K562 (cell line): ENCODE measurements around the gene QKI. TPM values are rescaled to one million over a fixed set of nuclear protein-coding genes. Genes with fewer than 3 reads are reported as not detected.

Experiments
- ATAC-seq: fragments of 200-7000 bp; cut with Tn5 transposase; 3 replicates; pipeline ENCODE4 v1.9.1; 2020; ENCODE audit warnings: moderate library complexity
- BruUV-seq: library from RNA; stranded (reverse); fragments of 400-500 nt; replicated peaks from 2 replicates; lab custom pipeline; 2021; lab: Mats Ljungman, UMichigan
- CTCF ChIA-PET: fragments of 300-600 bp; formaldehyde crosslinking; extraction: SDS; loops from one replicate; lab custom pipeline; 2021; ENCODE audit warnings: low intra/inter-chr PET ratio; lab: Yijun Ruan, JAX
- POLR2A ChIA-PET: fragments of 300-600, 350-650 bp; sonication (Branson Sonifier 250); formaldehyde crosslinking; extraction: SDS; loops from one replicate; lab custom pipeline; 2021; ENCODE audit warnings: antibody characterized with exemption, inconsistent platforms; lab: Yijun Ruan, JAX
- DNase-seq, 4 experiments: peaks; one replicate each; pipeline versions ENCODE4 v3.0.0 to v3.0.0-alpha.2; 2011 to 2018; ENCODE audit warnings: low spot score in 3 of 4, mixed read lengths in 3 of 4; ENCODE audit errors: extremely low read depth in 1 of 4
- FAIRE-seq: peaks from 2 replicates; lab custom pipeline; 2011; peaks lifted over from hg19 to GRCh38; lab: Jason Lieb, UNC
- H2AFZ ChIP-seq: 2 replicates; pipeline ENCODE4 v1.6.0; 2011; ENCODE audit warnings: low read depth, low read length, control low read depth, inconsistent platforms
- H3K27ac ChIP-seq: fragments of 200-600 bp; 3 replicates; pipeline ENCODE4 v1.8.0; 2011; ENCODE audit warnings: low read depth, mild to moderate bottlenecking, control low read depth, inconsistent platforms, low read length, moderate library complexity, mixed read lengths; ENCODE audit errors: extremely low read depth
- H3K27me3 ChIP-seq, 2 experiments: fragments of 300-600 bp in 1 of 2; 2 replicates in 1 of 2; 3 replicates in 1 of 2; pipeline versions ENCODE4 v1.6.0 to v1.8.0; 2011; ENCODE audit warnings: inconsistent platforms in 2 of 2, low read length in 2 of 2, mild to moderate bottlenecking in 1 of 2, mixed read lengths in 1 of 2, moderate library complexity in 1 of 2; ENCODE audit not compliant: control insufficient read depth in 2 of 2, insufficient read depth in 2 of 2
- H3K36me3 ChIP-seq: fragments of 300-600 bp; 3 replicates; pipeline ENCODE4 v1.8.0; 2011; ENCODE audit warnings: mild to moderate bottlenecking, low read length, inconsistent platforms; ENCODE audit not compliant: control insufficient read depth, insufficient read depth
- H3K4me1 ChIP-seq, 2 experiments: fragments of 200-600 bp in 1 of 2; replicated peaks in 1 of 2; 2 replicates in 1 of 2; 3 replicates in 1 of 2; pipeline versions ENCODE4 v1.5.1 to v1.8.0; 2011; ENCODE audit warnings: inconsistent platforms in 2 of 2, low read length in 2 of 2, mild to moderate bottlenecking in 1 of 2, mixed read lengths in 1 of 2, moderate library complexity in 1 of 2; ENCODE audit not compliant: control insufficient read depth in 2 of 2, insufficient read depth in 2 of 2
- H3K4me2 ChIP-seq: 2 replicates; pipeline ENCODE4 v1.6.1; 2011; ENCODE audit warnings: low read length, control low read depth, inconsistent platforms, mixed read lengths; ENCODE audit not compliant: insufficient read depth
- H3K4me3 ChIP-seq: fragments of 200-600 bp; sonication (generic), shearing (Covaris generic); 2 replicates; pipeline ENCODE4 v1.5.1; 2016; ENCODE audit warnings: control low read depth, inconsistent platforms
- H3K79me2 ChIP-seq: fragments of 200-600 bp; 3 replicates; pipeline ENCODE4 v1.8.0; 2011; ENCODE audit warnings: low read length, inconsistent platforms; ENCODE audit not compliant: control insufficient read depth, insufficient read depth
- H3K9ac ChIP-seq, 2 experiments: 2 replicates each; pipeline versions ENCODE4 v1.6.0 to v1.6.1; 2011; ENCODE audit warnings: low read depth in 2 of 2, low read length in 2 of 2, control low read depth in 1 of 2, inconsistent platforms in 1 of 2, mild to moderate bottlenecking in 1 of 2, mixed read lengths in 1 of 2; ENCODE audit not compliant: insufficient read depth in 1 of 2
- H3K9me1 ChIP-seq: one replicate; pipeline ENCODE4 v1.6.0; 2011; ENCODE audit warnings: inconsistent platforms, mild to moderate bottlenecking, low read length, moderate library complexity; ENCODE audit not compliant: control insufficient read depth, insufficient read depth
- H3K9me3 ChIP-seq: replicated peaks from 2 replicates; pipeline ENCODE4 v1.5.1; 2011; ENCODE audit warnings: low read depth, low read length, inconsistent platforms; ENCODE audit not compliant: control insufficient read depth, insufficient read depth
- H4K20me1 ChIP-seq: replicated peaks from 2 replicates; pipeline ENCODE4 v1.6.1; 2011; ENCODE audit warnings: low read length, inconsistent platforms, mixed read lengths; ENCODE audit not compliant: control insufficient read depth, insufficient read depth
- ARNT ChIP-seq, 2 experiments: fragments of 450-650 bp; IDR thresholded peaks; 2 replicates each; pipeline ENCODE4 v1.6.1; 2016; ENCODE audit warnings: mild to moderate bottlenecking in 1 of 2
- C11orf30 ChIP-seq: fragments of 450-650 bp; IDR thresholded peaks from 2 replicates; pipeline ENCODE4 v1.6.1; 2016; ENCODE audit warnings: low read depth, mild to moderate bottlenecking
- ELK3 ChIP-seq: fragments of 450-650 bp; formaldehyde crosslinking; IDR thresholded peaks from 2 replicates; pipeline ENCODE4 v1.4.0; 2020; ENCODE audit warnings: mild to moderate bottlenecking
- EP300 ChIP-seq: IDR thresholded peaks from 2 replicates; pipeline ENCODE4 v1.6.1; 2012; ENCODE audit warnings: low read length, improper control_type of control experiment
- HDAC2 ChIP-seq: fragments of 450-650 bp; IDR thresholded peaks from 2 replicates; pipeline ENCODE4 v1.6.1; 2016; ENCODE audit warnings: mild to moderate bottlenecking
- KLF1 ChIP-seq: fragments of 450-650 bp; IDR thresholded peaks from 2 replicates; pipeline ENCODE4 v1.6.1; 2016; ENCODE audit warnings: missing genetic modification characterization, missing compliant biosample characterization
- MED1 ChIP-seq: sonication (generic); formaldehyde crosslinking; IDR thresholded peaks from 2 replicates; pipeline ENCODE4 v1.8.1; 2023; ENCODE audit warnings: missing genetic modification reagents, borderline replicate concordance
- MEF2A ChIP-seq: IDR thresholded peaks from 2 replicates; pipeline ENCODE4 v1.6.1; 2011; ENCODE audit warnings: low read depth, mild to moderate bottlenecking, low read length, moderate library complexity; ENCODE audit not compliant: control insufficient read depth
- MYC ChIP-seq, 2 experiments: fragments of 250-450 bp in 1 of 2; sonication (Bioruptor Pico) in 1 of 2; IDR thresholded peaks; 2 replicates each; pipeline versions ENCODE4 v1.5.1 to v1.6.1; 2012 to 2021; ENCODE audit warnings: low read depth in 2 of 2, borderline replicate concordance in 1 of 2, improper control_type of control experiment in 1 of 2, low read length in 1 of 2, mild to moderate bottlenecking in 1 of 2, moderate library complexity in 1 of 2
- NFE2 ChIP-seq: IDR thresholded peaks from 2 replicates; pipeline ENCODE4 v1.6.1; 2014; ENCODE audit warnings: antibody characterized with exemption, low read depth
- NR3C1 ChIP-seq: sonication (generic); formaldehyde crosslinking; IDR thresholded peaks from 2 replicates; pipeline ENCODE4 v1.8.1; 2022; ENCODE audit warnings: missing genetic modification reagents
- PRMT5 ChIP-seq: sonication (generic); formaldehyde crosslinking; IDR thresholded peaks from 2 replicates; pipeline ENCODE4 v1.5.0; 2020; ENCODE audit warnings: missing genetic modification reagents
- RBM14 ChIP-seq: fragments of 200-400 bp; formaldehyde crosslinking; IDR thresholded peaks from 2 replicates; pipeline ENCODE4 v1.6.1; 2018; ENCODE audit warnings: low read depth, mild to moderate bottlenecking, low read length, moderate library complexity, borderline replicate concordance; ENCODE audit not compliant: insufficient read depth
- SRF ChIP-seq, 2 experiments: fragments of 250-450, 450-650 bp in 1 of 2; sonication (Bioruptor Pico) in 1 of 2; sonication (generic) in 1 of 2; formaldehyde crosslinking; IDR thresholded peaks; 2 replicates each; pipeline versions ENCODE4 v1.5.0 to v1.5.1; 2020 to 2022; ENCODE audit warnings: mild to moderate bottlenecking in 1 of 2, missing genetic modification reagents in 1 of 2
- TAF15 ChIP-seq: fragments of 200-400 bp; formaldehyde crosslinking; IDR thresholded peaks from 2 replicates; pipeline ENCODE4 v1.6.1; 2017; ENCODE audit warnings: mild to moderate bottlenecking, low read depth, low read length, moderate library complexity
- XRCC5 ChIP-seq: fragments of 200-400 bp; formaldehyde crosslinking; IDR thresholded peaks from 2 replicates; pipeline ENCODE4 v1.6.1; 2017; ENCODE audit warnings: low read depth, mild to moderate bottlenecking, low read length
- ZBTB1 ChIP-seq: sonication (generic); formaldehyde crosslinking; IDR thresholded peaks from 2 replicates; pipeline ENCODE4 v1.8.1; 2023; ENCODE audit warnings: missing genetic modification reagents, low read depth, mild to moderate bottlenecking, borderline replicate concordance
- ZFX ChIP-seq: sonication (generic); formaldehyde crosslinking; IDR thresholded peaks from 2 replicates; pipeline ENCODE4 v1.8.0; 2022; ENCODE audit warnings: mild to moderate bottlenecking, missing genetic modification reagents, moderate library complexity
- ZNF174 ChIP-seq: fragments of 250-450 bp; sonication (Bioruptor Pico); IDR thresholded peaks from 2 replicates; pipeline ENCODE4 v1.4.0; 2020; ENCODE audit warnings: mild to moderate bottlenecking
- ZNF347 ChIP-seq: fragments of 450-650 bp; formaldehyde crosslinking; IDR thresholded peaks from 2 replicates; pipeline ENCODE4 v1.4.0; 2020; ENCODE audit warnings: low read depth, mild to moderate bottlenecking, moderate library complexity
- WGBS: fragments of 100-300 bp; shearing (Covaris generic); methylation state at CpG from one replicate; pipeline ENCODE4 v1.1.6; 2016; ENCODE audit warnings: low coverage, mixed read lengths; ENCODE audit not compliant: insufficient coverage; ENCODE audit errors: missing lambda C conversion rate; 5-methylcytosine and 5-hydroxymethylcytosine counted together
- in situ Hi-C: fragments of 300-500 bp; cut with MboI; formaldehyde crosslinking; loops from 4 replicates; pipeline ENCODE4 v1.15.0; 2018; ENCODE audit warnings: inconsistent platforms, mixed read lengths
- intact Hi-C: fragments of 100-400 bp; cut with micrococcal nuclease; formaldehyde crosslinking; loops from 2 replicates; pipeline ENCODE4 v1.14.2; 2022
- polyA plus RNA-seq, 8 experiments: library from polyadenylated mRNA; depleted of rRNA in 4 of 8; stranded (reverse) in 5 of 8; unstranded in 3 of 8; fragments of >200 nt; fragmentation: Nextera tagmentation in 2 of 8; fragmentation: Illumina TruSeq in 1 of 8; extraction: Ambion mirVana in 2 of 8; extraction: Trizol in 1 of 8; gene quantifications; 2 replicates each; pipeline versions ENCODE4 v1.2.1 to v1.2.3, GENCODE V29; 2011 to 2014; ENCODE audit warnings: inconsistent platforms in 1 of 8, missing spikeins in 1 of 8
- total RNA-seq, 7 experiments: library from RNA; depleted of rRNA in 6 of 7; stranded (reverse); fragments of >200 nt in 6 of 7; fragmentation: Illumina TruSeq in 2 of 7; extraction: Trizol in 2 of 7; gene quantifications; 2 replicates each; pipeline versions ENCODE4 v1.2.1 to v1.2.3, GENCODE V29; 2011 to 2021; ENCODE audit warnings: low replicate concordance in 1 of 7

The QKI gene
- total and polyA plus RNA-seq, 9 of the 15 experiments (the other 6 are each of a cell fraction or from before 2014, with no cell fraction given), result 20.4 to 215 (median 123) TPM

- Histone ChIP-seq H3K4me2 (peak overlapping the region; percentile 30; the same call in 1 of the 2 replicates), H3K36me3 (peaks cover 67% of the 10 kb centered on the region), H3K4me1 (peaks cover 6 to 48% of the 10 kb centered on the region in 2 experiments), H4K20me1 (no peaks in the 10 kb centered on the region), H2AFZ (no peak overlapping the region; the same call in 1 of the 2 replicates), H3K27ac (peak overlapping the region; percentile 63), H3K4me3 (no peak overlapping the region), H3K79me2 (peaks cover 4% of the 10 kb centered on the region; the same call in 1 of the 3 replicates), H3K27me3 (no peaks in the 10 kb centered on the region), H3K9ac (peak overlapping the region in 1 of 2 experiments; percentile 29; a peak in 1 of 4 replicates), H3K9me1 (no peaks in the 10 kb centered on the region), H3K9me3 (peaks cover 4% of the 10 kb centered on the region; the same call in 1 of the 2 replicates)
- intact Hi-C loops (loop anchor here (1.0 to 5.0 kb wide), 2 partner anchors 207 to 389 kb away; no protein-coding TSS in a partner anchor), in situ Hi-C loops (no loop called here)
- WGBS, result 30% methylated on average over 12 of the region's 12 CpGs
- ChIA-PET CTCF (no interaction called here), POLR2A (no interaction called here)
- DNase-seq (peak; percentile 56 to 87 (median 62)), ATAC-seq (peak; percentile 66), FAIRE-seq (peak; percentile 84)
- no TSS peak for BruUV-seq
- TF ChIP-seq EP300 (peak; percentile 72; the same call in 1 of the 2 replicates), SRF (CRISPR knock-in tag; IDR thresholded peaks at IDR 0.05) (no peak), MED1 (CRISPR knock-in tag) (no peak), TAF15 (no peak), MYC (IDR thresholded peaks at IDR 0.05; ENCODE audit: low read depth, low read length) (peak; percentile 24; the same call in 1 of the 2 replicates), MYC (CRISPR knock-in tag; IDR thresholded peaks at IDR 0.05; ENCODE audit: borderline replicate concordance, low read depth) (no peak), PRMT5 (no peak), ARNT (IDR thresholded peaks at IDR 0.05) (peak; percentile 59 to 89; a peak in 3 of 4 replicates), ZFX (no peak), MEF2A (no peak), RBM14 (no peak), ZBTB1 (CRISPR knock-in tag) (no peak), KLF1 (no peak), XRCC5 (no peak), ELK3 (no peak), HDAC2 (no peak), ZNF174 (CRISPR knock-in tag) (no peak), ZNF347 (CRISPR knock-in tag) (no peak), C11orf30 (no peak), NR3C1 (CRISPR knock-in tag) (no peak), NFE2 (0 out of 2 replicates have a peak, but pooled peaks have one; percentile 6)
Measured at GRCh38 chr6:163570579-163571231, 156.2 kb downstream of the QKI start.
